PC-9 (cell line): Measurements from ENCODE around the gene EPHA3. TPM values are rescaled to one million over a fixed set of nuclear protein-coding genes. Genes with fewer than 3 reads are reported as not detected.

Source experiments
- BruUV-seq: library from RNA; stranded (reverse); fragments of 400-500 nt; replicated peaks from 2 replicates; lab custom pipeline; 2021; lab: Mats Ljungman, UMichigan
- CTCF ChIA-PET: fragments of 300-600 bp; sonication (Branson Sonifier 250); formaldehyde crosslinking; loops from one replicate; lab custom pipeline; 2022; ENCODE audit warnings: antibody characterized with exemption; lab: Charles Lee
- POLR2A ChIA-PET: fragments of 300-600 bp; sonication (Branson Sonifier 250); formaldehyde crosslinking; loops from one replicate; lab custom pipeline; 2022; ENCODE audit warnings: antibody characterized with exemption; ENCODE audit not compliant: unreplicated experiment; lab: Charles Lee
- DNase-seq, 2 experiments: peaks; one replicate each; pipeline versions ENCODE4 v3.0.0 to v3.0.0-alpha.2; 2015 to 2022; ENCODE audit warnings: mixed read lengths in 1 of 2
- H2AFZ ChIP-seq: fragments of 200-600 bp; sonication (generic); 2 replicates; pipeline ENCODE4 v1.8.1; 2017; ENCODE audit warnings: antibody characterized with exemption
- H3F3A ChIP-seq: fragments of 200-600 bp; sonication (generic); 2 replicates; pipeline ENCODE4 v1.8.1; 2017; ENCODE audit warnings: antibody characterized with exemption, mild to moderate bottlenecking, low read depth; ENCODE audit not compliant: insufficient read depth
- H3K27ac ChIP-seq: fragments of 200-600 bp; sonication (generic); 2 replicates; pipeline ENCODE4 v1.6.1; 2016; ENCODE audit warnings: mixed run types
- H3K27me3 ChIP-seq: fragments of 200-600 bp; sonication (generic); 2 replicates; pipeline ENCODE4 v1.6.1; 2016; ENCODE audit warnings: low read depth, mixed run types; ENCODE audit not compliant: insufficient read depth
- H3K36me3 ChIP-seq: fragments of 200-600 bp; sonication (generic); 2 replicates; pipeline ENCODE4 v1.6.1; 2016; ENCODE audit warnings: low read depth, mixed run types
- H3K4me1 ChIP-seq: fragments of 200-600 bp; sonication (generic); replicated peaks from 2 replicates; pipeline ENCODE4 v1.6.1; 2016; ENCODE audit warnings: mixed run types; ENCODE audit not compliant: insufficient read depth
- H3K4me2 ChIP-seq: fragments of 200-600 bp; sonication (generic); 2 replicates; pipeline ENCODE4 v1.6.1; 2017; ENCODE audit warnings: mixed run types
- H3K4me3 ChIP-seq: fragments of 200-600 bp; sonication (generic); 2 replicates; pipeline ENCODE4 v1.6.1; 2016; ENCODE audit warnings: mixed run types
- H3K79me2 ChIP-seq: fragments of 200-600 bp; sonication (generic); 2 replicates; pipeline ENCODE4 v1.6.1; 2017; ENCODE audit warnings: low read depth, mixed run types
- H3K9me2 ChIP-seq: fragments of 200-600 bp; sonication (generic); 2 replicates; pipeline ENCODE4 v1.8.1; 2017; ENCODE audit warnings: mild to moderate bottlenecking; ENCODE audit not compliant: insufficient read depth
- H3K9me3 ChIP-seq: fragments of 200-600 bp; sonication (generic); 2 replicates; pipeline ENCODE4 v1.8.1; 2016; ENCODE audit warnings: low read depth; ENCODE audit not compliant: insufficient read depth
- H4K20me1 ChIP-seq: fragments of 200-600 bp; sonication (generic); 2 replicates; pipeline ENCODE4 v1.8.1; 2017; ENCODE audit not compliant: insufficient read depth
- CTCF ChIP-seq: fragments of 200-600 bp; sonication (generic); conservative IDR thresholded peaks from 2 replicates; pipeline ENCODE4 v1.6.1; 2017; ENCODE audit warnings: mixed run types, antibody characterized with exemption, mild to moderate bottlenecking, moderate library complexity
- EZH2 ChIP-seq: fragments of 200-600 bp; sonication (generic); IDR thresholded peaks from 2 replicates; pipeline ENCODE4 v1.8.0; 2017; ENCODE audit warnings: antibody characterized with exemption, low read depth
- intact Hi-C: fragments of 100-400 bp; cut with micrococcal nuclease; formaldehyde crosslinking; loops from one replicate; pipeline ENCODE4 v1.10.0; 2022; ENCODE audit not compliant: unreplicated experiment
- total RNA-seq: library from RNA; stranded (reverse); gene quantifications from 2 replicates; pipeline ENCODE4 v1.2.3, GENCODE V29; 2021

Gene EPHA3
- total RNA-seq, 1 experiment from 2014 or later, result not detected

- no peak for TF ChIP-seq CTCF
- TF ChIP-seq EZH2, result no peak
- Histone ChIP-seq H3K4me3 (no peak overlapping the region), H3F3A (no peaks in the 10 kb centered on the region), H4K20me1 (no peaks in the 10 kb centered on the region), H2AFZ (no peak overlapping the region), H3K79me2 (no peaks in the 10 kb centered on the region), H3K9me3 (no peaks in the 10 kb centered on the region), H3K27ac (no peak overlapping the region), H3K9me2 (no peaks in the 10 kb centered on the region), H3K4me1 (no peaks in the 10 kb centered on the region), H3K4me2 (no peak overlapping the region), H3K36me3 (no peaks in the 10 kb centered on the region), H3K27me3 (no peaks in the 10 kb centered on the region)
- ChIA-PET POLR2A (no interaction called here), CTCF (interaction anchor here (0.6 kb wide), 1 partner anchor 33 kb away, joined by 3 read pairs; no protein-coding TSS in a partner anchor)
- no TSS peak for BruUV-seq
- intact Hi-C loops, result no loop called here
- DNase-seq, result no peak
These were observed 193.1 kb downstream of the EPHA3 start for GRCh38 chr3:89300526-89300925.

DNA sequence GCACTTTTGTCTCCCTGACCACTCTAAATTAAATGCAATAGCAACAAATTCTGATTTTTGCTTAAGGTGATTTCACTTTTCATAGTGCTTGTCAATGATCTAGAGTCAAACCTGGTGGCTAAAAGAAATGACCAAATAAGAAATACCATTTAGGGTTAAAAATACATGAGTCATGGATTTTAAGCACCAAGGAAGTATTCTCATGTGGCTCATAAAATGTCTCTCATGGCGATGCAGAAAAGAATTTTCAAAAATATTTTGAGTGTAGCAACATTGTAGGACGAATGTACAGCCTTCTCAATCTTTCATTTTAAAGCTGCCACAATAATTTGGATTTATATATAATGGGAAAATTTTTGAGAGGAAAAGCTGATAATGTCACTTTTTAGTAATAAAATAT is 193.6 kb downstream of the EPHA3 start:
- Histone ChIP-seq H3K4me1 (no peaks in the 10 kb centered on the region), H3K27ac (no peak overlapping the region), H3K36me3 (no peaks in the 10 kb centered on the region), H3K9me2 (no peaks in the 10 kb centered on the region), H3K27me3 (no peaks in the 10 kb centered on the region), H4K20me1 (no peaks in the 10 kb centered on the region), H3F3A (no peaks in the 10 kb centered on the region), H3K4me3 (no peak overlapping the region), H3K4me2 (no peak overlapping the region), H2AFZ (no peak overlapping the region), H3K9me3 (no peaks in the 10 kb centered on the region), H3K79me2 (no peaks in the 10 kb centered on the region)
- intact Hi-C loops, result no loop called here
- POLR2A ChIA-PET, result no interaction called here
- no TSS peak for BruUV-seq
- TF ChIP-seq CTCF (no peak), EZH2 (no peak)
- CTCF ChIA-PET, result no interaction called here
- no peak for DNase-seq

- intact Hi-C loops, result no loop called here
- no TSS peak for BruUV-seq
- no peak overlapping the region for H3K4me2 ChIP-seq
- H3K27ac ChIP-seq, result no peak overlapping the region
- no peaks in the 10 kb centered on the region for H3K36me3 ChIP-seq
- H3K79me2 ChIP-seq, result no peaks in the 10 kb centered on the region
- no peaks in the 10 kb centered on the region for H3K9me2 ChIP-seq
- TF ChIP-seq CTCF, result no peak
- TF ChIP-seq EZH2, result no peak
- CTCF ChIA-PET, result no interaction called here
- no peak for DNase-seq
- no peak overlapping the region for H2AFZ ChIP-seq
- H3K27me3 ChIP-seq, result no peaks in the 10 kb centered on the region
- H4K20me1 ChIP-seq, result no peaks in the 10 kb centered on the region
- H3K9me3 ChIP-seq, result no peaks in the 10 kb centered on the region
- POLR2A ChIA-PET, result no interaction called here
- no peak overlapping the region for H3K4me3 ChIP-seq
- H3F3A ChIP-seq, result no peaks in the 10 kb centered on the region
- no peaks in the 10 kb centered on the region for H3K4me1 ChIP-seq
These were observed 196.3 kb downstream of the EPHA3 start for GRCh38 chr3:89303701-89304100.
